ENCODE measurements around the gene EPHA1. TPM values are rescaled to one million over a fixed set of nuclear protein-coding genes. Genes with fewer than 3 reads are reported as not detected.

The EPHA1 gene
- total RNA-seq, 3 donors from 2014 or later (not counting 1 experiment from before 2014, with no cell fraction given): 1.0 to 1.2 TPM; not detected in 1

- ATAC-seq (no peak), DNase-seq (no peak)
- no peaks in the 10 kb centered on the region for H3K4me1 Mint-ChIP-seq
- Histone ChIP-seq H3K27me3 (ENCODE audit: control insufficient read depth, insufficient read depth, low read length) (no peaks in the 10 kb centered on the region), H3K27ac (ENCODE audit: low read length) (no peak overlapping the region), H3K9me3 (ENCODE audit: control insufficient read depth, insufficient read depth, low read length) (no peaks in the 10 kb centered on the region), H3K36me3 (ENCODE audit: control insufficient read depth, insufficient read depth, low read length) (no peaks in the 10 kb centered on the region), H3K4me3 (ENCODE audit: low read length) (no peak overlapping the region), H3K4me1 (ENCODE audit: control insufficient read depth, insufficient read depth, low read length) (no peaks in the 10 kb centered on the region)
- WGBS (ENCODE audit: insufficient coverage): 73% methylated on average over 1 of the region's 1 CpG
- intact Hi-C loops (cut with micrococcal nuclease): no loop called here
- H3K9me3 Mint-ChIP-seq: no peaks in the 10 kb centered on the region
- TF ChIP-seq CTCF (IDR thresholded peaks at IDR 0.05): no peak
- peaks cover 0 to under 1% of the 10 kb centered on the region in 2 donors for H3K27me3 Mint-ChIP-seq (ENCODE audit: low read depth in 2 of 2)
- no peaks in the 10 kb centered on the region for H3K36me3 Mint-ChIP-seq
- no peak overlapping the region for H3K4me3 Mint-ChIP-seq
- H3K27ac Mint-ChIP-seq: no peak overlapping the region
Measured at GRCh38 chr7:143451746-143452145, 43.1 kb upstream of the EPHA1 start.

GRCh38 chr7:143451122-143451521 is 42.5 kb upstream of the EPHA1 start:
- H3K4me3 Mint-ChIP-seq: no peak overlapping the region
- ATAC-seq: no peak
- intact Hi-C loops (cut with micrococcal nuclease): no loop called here

GRCh38 chr7:143449793-143450192 is 41.1 kb upstream of the EPHA1 start:
- 100% methylated on average over 1 of the region's 3 CpGs for WGBS (ENCODE audit: insufficient coverage)
- H3K36me3 Mint-ChIP-seq: no peaks in the 10 kb centered on the region
- DNase-seq (no peak), ATAC-seq (no peak)
- no peak overlapping the region for H3K4me3 ChIP-seq (ENCODE audit: low read length)
- intact Hi-C loops (cut with micrococcal nuclease): no loop called here
- no peak overlapping the region for H3K27ac Mint-ChIP-seq
- H3K9me3 Mint-ChIP-seq: no peaks in the 10 kb centered on the region
- no peaks in the 10 kb centered on the region for H3K9me3 ChIP-seq (ENCODE audit: control insufficient read depth, insufficient read depth, low read length)
- H3K4me3 Mint-ChIP-seq: no peak overlapping the region
- no peak overlapping the region for H3K27ac ChIP-seq (ENCODE audit: low read length)
- TF ChIP-seq CTCF (IDR thresholded peaks at IDR 0.05): no peak
- no peaks in the 10 kb centered on the region for H3K36me3 ChIP-seq (ENCODE audit: control insufficient read depth, insufficient read depth, low read length)
- no peaks in the 10 kb centered on the region for H3K4me1 ChIP-seq (ENCODE audit: control insufficient read depth, insufficient read depth, low read length)
- no peaks in the 10 kb centered on the region for H3K4me1 Mint-ChIP-seq
- no peaks in the 10 kb centered on the region for H3K27me3 Mint-ChIP-seq (ENCODE audit: low read depth in 2 of 2)
- no peaks in the 10 kb centered on the region for H3K27me3 ChIP-seq (ENCODE audit: control insufficient read depth, insufficient read depth, low read length)

More at GRCh38 chr7:143451122-143451521, 42.5 kb upstream of the EPHA1 start:
- H3K9me3 ChIP-seq (ENCODE audit: control insufficient read depth, insufficient read depth, low read length): no peaks in the 10 kb centered on the region
- H3K27ac ChIP-seq (ENCODE audit: low read length): no peak overlapping the region
- TF ChIP-seq CTCF (IDR thresholded peaks at IDR 0.05): no peak
- H3K27me3 ChIP-seq (ENCODE audit: control insufficient read depth, insufficient read depth, low read length): no peaks in the 10 kb centered on the region
- H3K4me3 ChIP-seq (ENCODE audit: low read length): no peak overlapping the region
- H3K27ac Mint-ChIP-seq: no peak overlapping the region
- no peaks in the 10 kb centered on the region for H3K36me3 Mint-ChIP-seq
- DNase-seq: no peak
- H3K9me3 Mint-ChIP-seq: no peaks in the 10 kb centered on the region
- H3K4me1 Mint-ChIP-seq: no peaks in the 10 kb centered on the region
- no peaks in the 10 kb centered on the region for H3K27me3 Mint-ChIP-seq (ENCODE audit: low read depth in 2 of 2)
- no peaks in the 10 kb centered on the region for H3K36me3 ChIP-seq (ENCODE audit: control insufficient read depth, insufficient read depth, low read length)
- H3K4me1 ChIP-seq (ENCODE audit: control insufficient read depth, insufficient read depth, low read length): no peaks in the 10 kb centered on the region

- DNase-seq: no peak
- TF ChIP-seq CTCF (IDR thresholded peaks at IDR 0.05): no peak
- Histone ChIP-seq H3K27ac (ENCODE audit: low read length) (no peak overlapping the region), H3K4me3 (ENCODE audit: low read length) (no peak overlapping the region), H3K9me3 (ENCODE audit: control insufficient read depth, insufficient read depth, low read length) (no peaks in the 10 kb centered on the region), H3K27me3 (ENCODE audit: control insufficient read depth, insufficient read depth, low read length) (no peaks in the 10 kb centered on the region), H3K36me3 (ENCODE audit: control insufficient read depth, insufficient read depth, low read length) (no peaks in the 10 kb centered on the region), H3K4me1 (ENCODE audit: control insufficient read depth, insufficient read depth, low read length) (no peaks in the 10 kb centered on the region)
- WGBS (ENCODE audit: insufficient coverage): 94% methylated on average over 4 of the region's 5 CpGs
- Mint-ChIP-seq H3K4me3 (no peak overlapping the region), H3K27ac (no peak overlapping the region), H3K36me3 (no peaks in the 10 kb centered on the region), H3K4me1 (no peaks in the 10 kb centered on the region), H3K27me3 (ENCODE audit: low read depth in 2 of 2) (no peaks in the 10 kb centered on the region), H3K9me3 (no peaks in the 10 kb centered on the region)
- no peak for ATAC-seq
- intact Hi-C loops (cut with micrococcal nuclease): no loop called here
Measured at GRCh38 chr7:143448429-143448828, 39.8 kb upstream of the EPHA1 start.
